Subcutaneous adipose tissue (tissue), 4 donors: ENCODE data around the gene FAM171A1. TPM values are rescaled to one million over a fixed set of nuclear protein-coding genes. Genes with fewer than 3 reads are reported as not detected.

Source experiments
- total RNA-seq, 4 donors: library from RNA; depleted of rRNA; stranded (reverse); fragments of >200 nt; gene quantifications; one replicate each; pipeline ENCODE4 v1.1.0, GENCODE V29; 2016
- TF ChIP-seq, protein P1 (sequence below): fragments of 450-650 bp; IDR thresholded peaks from one replicate; pipeline ENCODE4 v1.5.1; 2016; ENCODE audit warnings: low read depth, mild to moderate bottlenecking, control low read depth, antibody characterized with exemption, moderate library complexity

Gene FAM171A1
- total RNA-seq, 4 donors from 2014 or later = 9.2 to 23.6 (median 12.2) TPM

DNA sequence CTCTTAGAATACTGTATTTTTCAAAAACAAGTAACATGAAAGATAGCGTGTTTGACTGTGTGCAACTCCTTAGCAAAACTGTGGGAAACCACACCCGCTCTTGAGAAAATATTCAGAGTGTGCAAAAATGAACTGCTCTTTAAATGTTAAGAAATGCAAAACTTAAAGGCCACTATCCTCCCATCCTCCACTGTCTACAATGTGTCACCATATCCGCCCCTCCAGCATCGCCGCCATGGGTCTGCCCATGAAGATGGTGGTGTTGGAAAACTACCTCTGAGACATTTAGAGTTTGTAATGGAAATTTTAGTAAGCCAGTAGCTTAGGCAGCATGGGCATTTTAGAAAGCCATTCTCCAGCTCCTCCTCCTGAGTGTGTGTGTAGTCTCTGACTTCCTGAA lies 182.5 kb downstream of the FAM171A1 start:
- TF ChIP-seq, protein P1, sequence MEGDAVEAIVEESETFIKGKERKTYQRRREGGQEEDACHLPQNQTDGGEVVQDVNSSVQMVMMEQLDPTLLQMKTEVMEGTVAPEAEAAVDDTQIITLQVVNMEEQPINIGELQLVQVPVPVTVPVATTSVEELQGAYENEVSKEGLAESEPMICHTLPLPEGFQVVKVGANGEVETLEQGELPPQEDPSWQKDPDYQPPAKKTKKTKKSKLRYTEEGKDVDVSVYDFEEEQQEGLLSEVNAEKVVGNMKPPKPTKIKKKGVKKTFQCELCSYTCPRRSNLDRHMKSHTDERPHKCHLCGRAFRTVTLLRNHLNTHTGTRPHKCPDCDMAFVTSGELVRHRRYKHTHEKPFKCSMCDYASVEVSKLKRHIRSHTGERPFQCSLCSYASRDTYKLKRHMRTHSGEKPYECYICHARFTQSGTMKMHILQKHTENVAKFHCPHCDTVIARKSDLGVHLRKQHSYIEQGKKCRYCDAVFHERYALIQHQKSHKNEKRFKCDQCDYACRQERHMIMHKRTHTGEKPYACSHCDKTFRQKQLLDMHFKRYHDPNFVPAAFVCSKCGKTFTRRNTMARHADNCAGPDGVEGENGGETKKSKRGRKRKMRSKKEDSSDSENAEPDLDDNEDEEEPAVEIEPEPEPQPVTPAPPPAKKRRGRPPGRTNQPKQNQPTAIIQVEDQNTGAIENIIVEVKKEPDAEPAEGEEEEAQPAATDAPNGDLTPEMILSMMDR = no peak

DNA sequence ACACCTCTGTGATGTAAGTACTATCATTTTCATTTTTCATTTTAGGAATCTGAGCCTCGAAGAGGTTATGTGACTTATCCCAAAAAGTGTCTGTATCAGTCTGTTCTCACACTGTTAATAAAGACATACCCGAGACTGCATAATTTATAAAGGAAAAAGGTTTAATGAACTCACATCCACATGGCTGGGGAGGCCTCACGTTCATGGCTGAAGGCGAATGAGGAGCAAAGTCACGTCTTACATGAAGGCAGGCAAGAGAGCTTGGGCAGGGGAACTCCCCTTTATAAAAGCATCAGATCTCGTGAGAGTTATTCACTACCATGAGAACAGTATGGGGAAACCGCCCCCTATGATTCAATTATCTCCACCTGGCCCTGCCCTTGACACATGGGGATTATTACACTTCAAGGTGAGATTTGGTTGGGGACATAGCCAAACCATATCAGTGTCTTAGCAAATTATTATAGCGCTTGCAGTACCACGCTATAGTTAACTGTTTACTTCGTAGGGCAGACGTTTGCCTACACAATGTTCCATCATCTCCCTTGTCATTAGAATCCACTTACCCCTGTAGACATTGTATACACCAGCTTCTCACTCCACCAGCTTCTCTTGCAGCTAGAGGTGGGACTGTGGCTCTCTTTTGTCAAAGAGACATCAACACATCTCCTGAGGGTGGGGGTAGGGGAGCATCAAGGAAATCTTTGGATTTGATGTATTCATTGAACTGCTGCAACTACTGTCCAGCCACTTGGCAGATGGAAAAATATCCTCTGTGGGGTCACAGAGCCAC lies 187.2 kb downstream of the FAM171A1 start:
- TF ChIP-seq, protein P1 = no peak

DNA sequence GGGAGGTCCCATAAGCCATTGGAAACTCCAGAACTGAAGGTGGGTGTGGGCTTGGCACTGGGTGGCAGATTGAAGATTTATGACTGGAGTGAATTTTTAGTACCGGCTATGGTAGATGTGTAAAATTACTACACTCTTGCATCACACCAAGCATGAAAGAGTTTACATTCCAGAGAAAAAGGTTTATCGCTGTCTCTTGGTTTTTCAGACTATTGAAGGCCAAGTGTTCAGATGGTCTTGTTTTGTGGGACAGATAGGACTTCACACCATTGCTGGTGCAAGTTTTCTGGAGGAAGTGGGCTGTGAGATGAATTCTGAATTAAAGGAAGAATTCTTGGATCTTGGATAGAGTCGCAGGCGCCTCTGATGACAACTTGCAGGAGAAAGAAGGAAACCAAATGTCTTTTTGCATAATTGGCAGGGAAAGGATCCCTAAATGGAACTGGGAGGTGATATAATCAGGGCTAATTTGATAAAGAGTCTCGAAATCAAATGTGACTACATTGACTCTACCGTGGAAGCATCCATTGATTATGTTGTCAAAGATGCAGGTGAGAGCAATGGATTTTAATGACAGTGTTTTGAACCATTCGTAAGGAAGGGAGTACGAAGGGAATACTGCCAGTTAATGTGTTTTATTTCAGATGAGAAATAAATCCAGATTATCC lies 188.4 kb downstream of the FAM171A1 start:
- TF ChIP-seq, protein P1 = no peak

DNA sequence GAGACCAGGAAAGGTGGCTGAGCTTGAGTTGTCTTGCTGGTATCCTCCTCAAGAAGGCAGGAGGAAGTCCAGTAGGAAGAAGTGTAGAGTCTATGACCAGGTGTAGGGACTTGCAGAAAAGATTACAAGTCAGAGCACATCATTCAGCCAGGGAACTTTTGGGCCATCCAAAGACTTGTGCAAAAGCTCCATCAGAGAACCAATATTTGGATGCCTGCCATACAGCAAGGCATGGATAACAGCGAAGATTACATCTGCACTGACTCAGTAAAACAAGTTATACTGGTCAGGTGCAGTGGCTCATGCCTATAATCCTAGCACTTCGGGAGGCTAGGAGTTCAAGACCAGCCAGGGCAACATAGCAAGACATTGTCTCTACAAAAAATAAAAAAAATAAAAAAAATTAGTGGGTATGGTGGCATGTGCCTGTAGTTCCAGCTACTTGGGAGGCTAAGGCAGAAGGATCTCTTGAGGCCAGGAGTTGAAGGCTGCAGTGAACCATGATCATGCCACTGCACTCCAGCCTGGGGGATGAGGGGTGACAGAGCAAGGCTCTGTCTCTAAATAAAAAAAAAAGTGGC lies 189.4 kb downstream of the FAM171A1 start:
- TF ChIP-seq, protein P1 = no peak

DNA sequence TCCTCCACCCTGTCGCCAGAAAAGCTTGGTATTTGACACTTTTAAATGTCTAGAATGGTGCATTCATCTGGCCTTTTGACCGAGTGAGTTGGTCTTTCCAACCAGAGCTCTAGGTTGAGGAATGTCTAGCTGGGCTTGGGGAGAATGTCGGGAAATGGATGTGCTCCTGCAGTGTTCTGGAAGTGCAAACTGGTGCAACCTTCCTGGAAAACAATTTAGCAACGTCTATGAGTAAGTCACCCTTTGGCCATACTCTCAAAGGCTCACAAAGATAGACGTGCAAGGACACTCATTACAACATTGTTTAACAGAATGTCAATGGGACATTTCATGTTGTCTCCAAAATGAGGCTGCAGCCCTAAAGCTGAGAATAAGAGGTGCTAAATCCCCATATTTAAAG lies 190.4 kb downstream of the FAM171A1 start:
- TF ChIP-seq, protein P1 = no peak

DNA sequence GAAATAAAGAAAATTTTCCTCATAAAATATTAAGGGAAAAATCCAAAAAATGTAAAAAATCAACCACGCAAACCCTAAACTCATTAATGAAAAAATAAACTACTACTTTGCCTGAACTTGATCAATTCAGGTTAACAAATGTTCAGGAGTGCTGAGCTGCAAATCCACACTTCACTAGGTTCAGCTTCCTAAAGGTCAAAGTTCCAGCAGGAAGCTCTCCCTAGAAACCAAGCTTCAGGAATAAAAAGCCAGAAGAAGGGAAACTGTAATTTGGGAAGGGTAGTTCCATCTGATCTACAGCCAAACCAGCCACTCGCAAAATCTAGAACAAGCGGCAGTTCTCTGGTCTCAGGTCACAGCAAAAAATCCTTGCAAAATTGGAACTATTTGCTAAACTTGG lies 194.8 kb downstream of the FAM171A1 start:
- TF ChIP-seq, protein P1 = no peak

DNA sequence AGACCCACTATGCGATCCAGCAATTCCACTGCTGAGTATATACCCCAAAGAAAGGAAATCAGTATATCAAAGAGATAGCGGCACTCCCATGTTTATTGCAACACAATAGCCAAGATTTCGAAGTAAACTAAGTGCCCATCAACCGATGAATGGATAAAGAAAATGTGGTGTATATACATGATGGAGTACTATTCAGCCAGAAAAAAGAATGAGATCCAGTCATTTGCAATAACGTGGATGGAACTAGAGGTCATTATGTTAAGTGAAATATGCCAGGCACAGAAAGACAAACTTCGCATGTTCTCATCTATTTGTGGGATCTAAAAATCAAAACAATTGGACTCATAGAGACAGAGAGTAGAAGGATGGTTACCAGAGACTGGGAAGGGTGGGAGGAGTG lies 195.5 kb downstream of the FAM171A1 start:
- TF ChIP-seq, protein P1 = no peak
